HUDEP-2 (cell line): ENCODE results near the gene NPHP4.

ENCODE experiments used
- DNase-seq, 76 experiments: peaks; one replicate each; lab custom pipeline; 2025; ENCODE audit not compliant: unreplicated experiment in 76 of 76; lab: John Stamatoyannopoulos, UW

NPHP4 gene

GRCh38 chr1:5839881-5840550 is 152.2 kb downstream of the NPHP4 start:
- DNase-seq: no peak

- DNase-seq: no peak
Observed at GRCh38 chr1:5839161-5839880, 152.9 kb downstream of the NPHP4 start.

GRCh38 chr1:5837976-5838653 is 154.1 kb downstream of the NPHP4 start:
- no peak for DNase-seq

- no peak for DNase-seq
Observed at GRCh38 chr1:5836776-5837440, 155.3 kb downstream of the NPHP4 start.

GRCh38 chr1:5835179-5835562 is 157.1 kb downstream of the NPHP4 start:
- DNase-seq: no peak

- no peak for DNase-seq
Observed at GRCh38 chr1:5834477-5835178, 157.6 kb downstream of the NPHP4 start.

GRCh38 chr1:5833911-5834310 is 158.3 kb downstream of the NPHP4 start:
- no peak for DNase-seq

- no peak for DNase-seq
Observed at GRCh38 chr1:5832916-5833895, 159.0 kb downstream of the NPHP4 start.

- DNase-seq: no peak
Observed at GRCh38 chr1:5831600-5832335, 160.5 kb downstream of the NPHP4 start.

- peak in 4 of 76 experiments; percentile 5 to 30 (median 12) for DNase-seq
Observed at GRCh38 chr1:5830771-5831599, 161.2 kb downstream of the NPHP4 start.

GRCh38 chr1:5829414-5829813 is 162.8 kb downstream of the NPHP4 start:
- DNase-seq: no peak

GRCh38 chr1:5828308-5828935 is 163.8 kb downstream of the NPHP4 start:
- no peak for DNase-seq

- no peak for DNase-seq
Observed at GRCh38 chr1:5827516-5827915, 164.7 kb downstream of the NPHP4 start.

- no peak for DNase-seq
Observed at GRCh38 chr1:5826601-5827000, 165.6 kb downstream of the NPHP4 start.

- no peak for DNase-seq
Observed at GRCh38 chr1:5822726-5823125, 169.5 kb downstream of the NPHP4 start.

GRCh38 chr1:5822266-5822665 is 170.0 kb downstream of the NPHP4 start:
- DNase-seq: no peak

- DNase-seq: no peak
Observed at GRCh38 chr1:5821540-5822176, 170.6 kb downstream of the NPHP4 start.
